Endothelial cell of umbilical vein (primary cell): ENCODE data around the gene TUNAR. TPM values are rescaled to one million over a fixed set of nuclear protein-coding genes. Genes with fewer than 3 reads are reported as not detected.

ENCODE experiments used
- BruUV-seq: library from RNA; stranded (reverse); fragments of 400-500 nt; replicated peaks from 2 replicates; lab custom pipeline; 2021; lab: Mats Ljungman, UMichigan
- CTCF ChIA-PET: fragments of 300-600, 350-600 bp; sonication (Branson Sonifier 250); formaldehyde crosslinking; loops from one replicate; lab custom pipeline; 2021; ENCODE audit warnings: antibody characterized with exemption, inconsistent platforms; lab: Charles Lee
- POLR2A ChIA-PET: fragments of 300-600, 350-600 bp; sonication (Branson Sonifier 250); formaldehyde crosslinking; loops from one replicate; lab custom pipeline; 2021; ENCODE audit warnings: antibody characterized with exemption, inconsistent platforms; lab: Charles Lee
- DNase-seq: peaks from one replicate; pipeline ENCODE4 v3.0.0-alpha.2; 2011; ENCODE audit warnings: low read depth, low spot score
- FAIRE-seq: peaks from 2 replicates; lab custom pipeline; 2011; peaks lifted over from hg19 to GRCh38; lab: Jason Lieb, UNC
- H2AFZ ChIP-seq: 2 replicates; pipeline ENCODE4 v1.6.0; 2012; ENCODE audit warnings: low read depth, low read length, control low read depth, inconsistent platforms
- H3K27ac ChIP-seq: 2 replicates; pipeline ENCODE4 v1.5.1; 2011; ENCODE audit warnings: low read depth, mild to moderate bottlenecking, control low read depth, low read length, moderate library complexity; ENCODE audit not compliant: insufficient read depth
- H3K27me3 ChIP-seq, 2 experiments: 2 replicates each; pipeline versions ENCODE4 v1.6.0 to v1.6.1; 2011; ENCODE audit warnings: low read length in 2 of 2, mixed read lengths in 1 of 2; ENCODE audit not compliant: control insufficient read depth in 2 of 2, insufficient read depth in 2 of 2
- H3K36me3 ChIP-seq, 2 experiments: 2 replicates in 1 of 2; 3 replicates in 1 of 2; pipeline ENCODE4 v1.5.1; 2011; ENCODE audit warnings: low read length in 2 of 2, mild to moderate bottlenecking in 1 of 2, moderate library complexity in 1 of 2; ENCODE audit not compliant: control insufficient read depth in 2 of 2, insufficient read depth in 2 of 2; ENCODE audit errors: extremely low read depth in 1 of 2
- H3K4me1 ChIP-seq: 3 replicates; pipeline ENCODE4 v1.5.1; 2011; ENCODE audit warnings: mild to moderate bottlenecking, low read length; ENCODE audit not compliant: control insufficient read depth, insufficient read depth; ENCODE audit errors: extremely low read depth
- H3K4me2 ChIP-seq: 2 replicates; pipeline ENCODE4 v1.6.1; 2011; ENCODE audit warnings: low read length, control low read depth, mixed read lengths; ENCODE audit not compliant: insufficient read depth
- H3K4me3 ChIP-seq, 3 experiments: fragments of 200-600 bp in 1 of 3; sonication (generic), shearing (Covaris generic) in 1 of 3; replicated peaks in 1 of 3; 2 replicates each; pipeline ENCODE4 v1.5.1; 2011 to 2016; ENCODE audit warnings: control low read depth in 3 of 3, low read length in 3 of 3, mild to moderate bottlenecking in 2 of 3, inconsistent platforms in 1 of 3, low read depth in 1 of 3, moderate library complexity in 1 of 3; ENCODE audit not compliant: insufficient read depth in 1 of 3
- H3K79me2 ChIP-seq: 2 replicates; pipeline ENCODE4 v1.6.0; 2012; ENCODE audit warnings: low read length, inconsistent platforms; ENCODE audit not compliant: control insufficient read depth, insufficient read depth
- H3K9ac ChIP-seq: replicated peaks from 2 replicates; pipeline ENCODE3; 2011; ENCODE audit warnings: low read length, control low read depth; ENCODE audit not compliant: insufficient read depth; ENCODE audit errors: extremely low read depth
- H3K9me1 ChIP-seq: replicated peaks from 3 replicates; pipeline ENCODE4 v1.6.0; 2011; ENCODE audit warnings: mild to moderate bottlenecking, low read length; ENCODE audit not compliant: control insufficient read depth, insufficient read depth; ENCODE audit errors: extremely low read depth
- H3K9me3 ChIP-seq: replicated peaks from 2 replicates; pipeline ENCODE4 v1.5.1; 2012; ENCODE audit warnings: low read length, inconsistent platforms; ENCODE audit not compliant: control insufficient read depth, insufficient read depth
- H4K20me1 ChIP-seq: replicated peaks from 2 replicates; pipeline ENCODE3; 2011; ENCODE audit warnings: mild to moderate bottlenecking, low read length; ENCODE audit not compliant: control insufficient read depth, insufficient read depth; ENCODE audit errors: extremely low read depth
- EZH2 ChIP-seq: IDR thresholded peaks from 2 replicates; pipeline ENCODE4 v1.6.1; 2012; ENCODE audit warnings: borderline replicate concordance, low read depth, mild to moderate bottlenecking, moderate library complexity, low read length, inconsistent platforms; ENCODE audit not compliant: severe bottlenecking
- FOS ChIP-seq: IDR thresholded peaks from 2 replicates; pipeline ENCODE4 v1.6.1; 2011; ENCODE audit warnings: mild to moderate bottlenecking, low read length, moderate library complexity, borderline replicate concordance; ENCODE audit not compliant: insufficient read depth
- GATA2 ChIP-seq: IDR thresholded peaks from 2 replicates; pipeline ENCODE4 v1.7.0; 2011; ENCODE audit warnings: low read depth, mild to moderate bottlenecking, moderate library complexity, mixed read lengths, low read length; ENCODE audit not compliant: insufficient read length, insufficient read depth
- JUN ChIP-seq: IDR thresholded peaks from 2 replicates; pipeline ENCODE4 v1.6.1; 2011; ENCODE audit warnings: borderline replicate concordance, low read depth; ENCODE audit not compliant: insufficient read length, insufficient read depth
- MYC ChIP-seq: IDR thresholded peaks from one replicate; pipeline ENCODE4 v1.6.1; 2011; ENCODE audit warnings: mild to moderate bottlenecking, low read depth, low read length
- POLR2A ChIP-seq: IDR thresholded peaks from 2 replicates; pipeline ENCODE4 v1.6.1; 2012; ENCODE audit warnings: low read depth, mild to moderate bottlenecking, control low read depth, low read length
- POLR2AphosphoS5 ChIP-seq: IDR thresholded peaks from 2 replicates; pipeline ENCODE4 v1.6.1; 2012; ENCODE audit warnings: low read depth, mild to moderate bottlenecking, control low read depth, low read length, moderate library complexity; ENCODE audit not compliant: insufficient read depth
- dilution Hi-C: fragments of 300-500 bp; cut with MboI; formaldehyde crosslinking; loops from one replicate; pipeline ENCODE4 v1.15.0; 2019; ENCODE audit warnings: low sequenced_read_pairs; ENCODE audit not compliant: extremely low pct_ligation_motif_present
- intact Hi-C: fragments of 100-400 bp; cut with micrococcal nuclease; formaldehyde crosslinking; loops from one replicate; pipeline ENCODE4 v1.10.0; 2022
- polyA plus RNA-seq, 4 experiments: library from polyadenylated mRNA; depleted of rRNA in 3 of 4; stranded (reverse) in 3 of 4; unstranded in 1 of 4; fragments of >200 nt; gene quantifications; 2 replicates each; pipeline versions ENCODE4 v1.2.1 to v1.2.3, GENCODE V29; 2011 to 2012; ENCODE audit warnings: missing spikeins in 1 of 4
- total RNA-seq: library from RNA; stranded (reverse); gene quantifications from 2 replicates; pipeline ENCODE4 v1.2.3, GENCODE V29; 2021
- TF ChIP-seq, protein P1 (sequence below), 2 donors: IDR thresholded peaks; 1 replicate in 1 of 2; 2 replicates in 1 of 2; pipeline ENCODE4 v1.5.1; 2011; ENCODE audit warnings: low read length in 2 of 2, mild to moderate bottlenecking in 2 of 2, moderate library complexity in 2 of 2, control low read depth in 1 of 2, inconsistent platforms in 1 of 2, low read depth in 1 of 2; ENCODE audit not compliant: insufficient read depth in 1 of 2; ENCODE audit errors: extremely low read depth in 1 of 2
- TF ChIP-seq, protein P2 (sequence below): IDR thresholded peaks from 2 replicates; pipeline ENCODE4 v1.6.1; 2011; ENCODE audit not compliant: insufficient read depth, insufficient read length

Gene TUNAR
- total and polyA plus RNA-seq, 2 donors (not counting 3 experiments of a cell fraction or from before 2014, with no cell fraction given) = not detected

DNA sequence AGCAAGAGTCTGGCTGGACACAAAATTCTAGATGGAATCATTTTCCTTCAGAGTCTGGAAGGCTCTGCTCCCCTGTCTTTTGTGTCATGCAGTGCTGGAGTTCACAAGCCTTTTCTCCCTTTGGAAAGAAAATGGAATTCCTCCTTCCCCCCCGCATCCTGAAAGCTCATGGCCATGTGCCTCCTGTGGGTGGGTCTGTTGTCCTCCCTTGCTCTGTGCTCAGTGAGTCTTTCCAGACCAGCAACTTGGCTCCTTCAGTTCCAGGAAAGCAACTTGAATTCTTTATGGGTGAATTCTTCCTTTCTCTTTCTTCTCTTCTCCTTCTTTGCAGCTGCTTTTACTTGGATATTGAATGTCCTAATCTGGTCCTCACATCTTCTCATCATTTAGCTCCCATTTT is 70.2 kb downstream of the TUNAR start:
- no peaks in the 10 kb centered on the region for H3K9me1 ChIP-seq
- no peak overlapping the region for H3K27ac ChIP-seq
- no peak overlapping the region for H3K4me3 ChIP-seq
- no peak overlapping the region for H2AFZ ChIP-seq
- no peaks in the 10 kb centered on the region for H3K36me3 ChIP-seq
- no peak for TF ChIP-seq JUN
- TF ChIP-seq POLR2AphosphoS5 = no peak
- no peak for TF ChIP-seq MYC
- no peak for TF ChIP-seq GATA2
- TF ChIP-seq, protein P1, sequence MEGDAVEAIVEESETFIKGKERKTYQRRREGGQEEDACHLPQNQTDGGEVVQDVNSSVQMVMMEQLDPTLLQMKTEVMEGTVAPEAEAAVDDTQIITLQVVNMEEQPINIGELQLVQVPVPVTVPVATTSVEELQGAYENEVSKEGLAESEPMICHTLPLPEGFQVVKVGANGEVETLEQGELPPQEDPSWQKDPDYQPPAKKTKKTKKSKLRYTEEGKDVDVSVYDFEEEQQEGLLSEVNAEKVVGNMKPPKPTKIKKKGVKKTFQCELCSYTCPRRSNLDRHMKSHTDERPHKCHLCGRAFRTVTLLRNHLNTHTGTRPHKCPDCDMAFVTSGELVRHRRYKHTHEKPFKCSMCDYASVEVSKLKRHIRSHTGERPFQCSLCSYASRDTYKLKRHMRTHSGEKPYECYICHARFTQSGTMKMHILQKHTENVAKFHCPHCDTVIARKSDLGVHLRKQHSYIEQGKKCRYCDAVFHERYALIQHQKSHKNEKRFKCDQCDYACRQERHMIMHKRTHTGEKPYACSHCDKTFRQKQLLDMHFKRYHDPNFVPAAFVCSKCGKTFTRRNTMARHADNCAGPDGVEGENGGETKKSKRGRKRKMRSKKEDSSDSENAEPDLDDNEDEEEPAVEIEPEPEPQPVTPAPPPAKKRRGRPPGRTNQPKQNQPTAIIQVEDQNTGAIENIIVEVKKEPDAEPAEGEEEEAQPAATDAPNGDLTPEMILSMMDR (IDR thresholded peaks at IDR 0.05; ENCODE audit: extremely low read depth in 1 of 2, insufficient read depth in 1 of 2, low read depth in 1 of 2, low read length in 2 of 2) = no peak
- no peak for TF ChIP-seq EZH2
- TF ChIP-seq, protein P2, sequence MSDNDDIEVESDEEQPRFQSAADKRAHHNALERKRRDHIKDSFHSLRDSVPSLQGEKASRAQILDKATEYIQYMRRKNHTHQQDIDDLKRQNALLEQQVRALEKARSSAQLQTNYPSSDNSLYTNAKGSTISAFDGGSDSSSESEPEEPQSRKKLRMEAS = no peak
- no peak for TF ChIP-seq FOS
- no peak for TF ChIP-seq POLR2A
- ChIA-PET CTCF (no interaction called here), POLR2A (no interaction called here)
- DNase-seq (no peak), FAIRE-seq (no peak)
- dilution Hi-C loops = no loop called here
- no peaks in the 10 kb centered on the region for H3K4me1 ChIP-seq
- no peaks in the 10 kb centered on the region for H4K20me1 ChIP-seq
- H3K27me3 ChIP-seq = no peaks in the 10 kb centered on the region
- H3K79me2 ChIP-seq = no peaks in the 10 kb centered on the region
- H3K4me2 ChIP-seq = no peak overlapping the region
- BruUV-seq = no TSS peak
- H3K9me3 ChIP-seq = no peaks in the 10 kb centered on the region
- no peak overlapping the region for H3K9ac ChIP-seq
- intact Hi-C loops = no loop called here
